HEK293T (cell line): ENCODE measurements around the gene USE1.

Experiments
- CTCF ChIA-PET: fragments of 350-600 bp; formaldehyde crosslinking; extraction: SDS; loops from one replicate; lab custom pipeline; 2021; ENCODE audit warnings: antibody characterized with exemption, inconsistent platforms; lab: Yijun Ruan, JAX
- POLR2A ChIA-PET: fragments of 350-600 bp; formaldehyde crosslinking; extraction: SDS; loops from one replicate; lab custom pipeline; 2020; ENCODE audit warnings: antibody characterized with exemption, inconsistent platforms; lab: Yijun Ruan, JAX
- DNase-seq: peaks from one replicate; pipeline ENCODE4 v3.0.0; 2012; ENCODE audit warnings: mixed read lengths; ENCODE audit errors: extremely low spot score
- ARNT ChIP-seq: fragments of 450-650 bp; IDR thresholded peaks from 2 replicates; pipeline ENCODE4 v1.6.1; 2017; ENCODE audit warnings: mild to moderate bottlenecking
- BHLHE40 ChIP-seq: fragments of 450-650 bp; IDR thresholded peaks from 2 replicates; pipeline ENCODE4 v1.6.1; 2016; ENCODE audit warnings: mild to moderate bottlenecking, moderate library complexity, borderline replicate concordance
- CTBP1 ChIP-seq: fragments of 450-650 bp; IDR thresholded peaks from 2 replicates; pipeline ENCODE4 v1.6.1; 2016; ENCODE audit warnings: borderline replicate concordance
- ELF4 ChIP-seq: fragments of 450-650 bp; IDR thresholded peaks from 2 replicates; pipeline ENCODE4 v1.6.1; 2017; ENCODE audit warnings: antibody characterized with exemption
- FOXA1 ChIP-seq: fragments of 450-650 bp; IDR thresholded peaks from 2 replicates; pipeline ENCODE4 v1.6.1; 2016; ENCODE audit warnings: mild to moderate bottlenecking
- FOXK2 ChIP-seq: fragments of 450-650 bp; IDR thresholded peaks from 2 replicates; pipeline ENCODE4 v1.6.1; 2016; ENCODE audit warnings: mild to moderate bottlenecking
- FOXM1 ChIP-seq: fragments of 450-650 bp; IDR thresholded peaks from 2 replicates; pipeline ENCODE4 v1.6.1; 2017; ENCODE audit warnings: mild to moderate bottlenecking, borderline replicate concordance
- HDGF ChIP-seq: fragments of 450-650 bp; IDR thresholded peaks from 2 replicates; pipeline ENCODE4 v1.6.1; 2017; ENCODE audit warnings: antibody characterized with exemption, borderline replicate concordance
- L3MBTL2 ChIP-seq: fragments of 450-650 bp; conservative IDR thresholded peaks from 2 replicates; pipeline ENCODE4 v1.6.1; 2016; ENCODE audit warnings: mild to moderate bottlenecking
- LEF1 ChIP-seq: fragments of 450-650 bp; IDR thresholded peaks from 2 replicates; pipeline ENCODE4 v1.6.1; 2017; ENCODE audit warnings: mild to moderate bottlenecking, borderline replicate concordance
- NFRKB ChIP-seq: fragments of 450-650 bp; IDR thresholded peaks from 2 replicates; pipeline ENCODE4 v1.6.1; 2016; ENCODE audit warnings: mild to moderate bottlenecking, moderate library complexity
- PKNOX1 ChIP-seq: fragments of 450-650 bp; IDR thresholded peaks from 2 replicates; pipeline ENCODE4 v1.6.1; 2016
- SP1 ChIP-seq: fragments of 450-650 bp; IDR thresholded peaks from 2 replicates; pipeline ENCODE4 v1.6.1; 2017
- SUZ12 ChIP-seq: fragments of 450-650 bp; IDR thresholded peaks from 2 replicates; pipeline ENCODE4 v1.6.1; 2016; ENCODE audit warnings: mild to moderate bottlenecking
- TARDBP ChIP-seq: fragments of 450-650 bp; IDR thresholded peaks from 2 replicates; pipeline ENCODE4 v1.6.1; 2016
- ZNF384 ChIP-seq: fragments of 450-650 bp; IDR thresholded peaks from 2 replicates; pipeline ENCODE4 v1.6.1; 2016

USE1 gene

GRCh38 chr19:17205237-17206140, 9.7 kb upstream of the USE1 start:
- peak; percentile 68 for DNase-seq

GRCh38 chr19:17206736-17207581, 8.2 kb upstream of the USE1 start:
- TF ChIP-seq NFRKB, result no peak
- TF ChIP-seq FOXA1, result no peak
- TF ChIP-seq HDGF, result no peak
- TF ChIP-seq ELF4, result no peak
- TF ChIP-seq CTBP1, result no peak
- TF ChIP-seq SUZ12, result no peak
- TF ChIP-seq TARDBP, result no peak
- TF ChIP-seq L3MBTL2, result no peak
- TF ChIP-seq FOXK2, result no peak
- no peak for TF ChIP-seq SP1
- TF ChIP-seq FOXM1, result no peak
- TF ChIP-seq ZNF384, result no peak
- TF ChIP-seq ARNT, result no peak
- no peak for TF ChIP-seq LEF1
- TF ChIP-seq PKNOX1, result no peak
- DNase-seq, result no peak
- ChIA-PET POLR2A (interaction anchor here (0.6 to 1.2 kb wide), 2 partner anchors 8 to 86 kb away, joined by 3 to 5 read pairs; partner anchors contain the start of gene USE1), CTCF (interaction anchor here (2.1 kb wide), 1 partner anchor 75 kb away, joined by 4 read pairs; no protein-coding TSS in a partner anchor)

More at GRCh38 chr19:17205237-17206140, 9.7 kb upstream of the USE1 start:
- TF ChIP-seq FOXK2, result no peak
- no peak for TF ChIP-seq ELF4
- TF ChIP-seq FOXA1, result no peak
- ChIA-PET CTCF (interaction anchor here (0.6 to 2.1 kb wide), 6 partner anchors 12 to 158 kb away, joined by 3 to 4 read pairs (median 3); no protein-coding TSS in a partner anchor), POLR2A (interaction anchor here (0.5 to 1.2 kb wide), 5 partner anchors 9 to 137 kb away, joined by 3 to 5 read pairs (median 3); partner anchors contain the start of gene USE1)

GRCh38 chr19:17209126-17210036, 5.8 kb upstream of the USE1 start:
- TF ChIP-seq ARNT (no peak), HDGF (peak; percentile 80; the same call in 1 of the 2 replicates)
- CTCF ChIA-PET, result no interaction called here
- DNase-seq, result peak; percentile 99
- POLR2A ChIA-PET, result interaction anchor here (1.0 to 1.2 kb wide), 2 partner anchors 100 to 210 kb away, joined by 3 read pairs; partner anchors contain the start of gene DDA1

GRCh38 chr19:17210296-17210695, 4.9 kb upstream of the USE1 start:
- no peak for DNase-seq
- POLR2A ChIA-PET, result interaction anchor here (0.9 to 1.0 kb wide), 2 partner anchors 16 to 99 kb away, joined by 3 read pairs; partner anchors contain the start of genes DDA1 and OCEL1
- CTCF ChIA-PET, result no interaction called here
- TF ChIP-seq ELF4, result no peak
- no peak for TF ChIP-seq TARDBP
- no peak for TF ChIP-seq SP1
- no peak for TF ChIP-seq L3MBTL2

- TF ChIP-seq LEF1 (no peak), PKNOX1 (no peak), ARNT (no peak), NFRKB (no peak), TARDBP (no peak), ZNF384 (no peak), CTBP1 (no peak), ELF4 (no peak), SP1 (no peak), FOXA1 (no peak), BHLHE40 (no peak), L3MBTL2 (no peak), HDGF (no peak), SUZ12 (no peak), FOXM1 (no peak), FOXK2 (no peak)
- DNase-seq, result no peak
- ChIA-PET CTCF (no interaction called here), POLR2A (no interaction called here)
These were observed 3.4 kb upstream of the USE1 start for GRCh38 chr19:17211547-17212446.
